Stimulated activated naive B cell treated with anti-CD40 and anti-IgM and Interleukin-4, amounts not matched to agents 10 μg/mL and 1 μg/mL and 100 μg/mL, for 72 hours (primary cell): ENCODE data around the gene ADGRL2.

Experiments
- ATAC-seq, 2 donors: fragments of 150-1000 bp; cut with Tn5 transposase; replicated peaks; 2 replicates each; pipeline ENCODE4 v1.10.0; 2021; ENCODE audit warnings: moderate library complexity in 1 of 2
- DNase-seq: peaks from one replicate; pipeline ENCODE4 v3.0.0; 2021
- H3K27ac Mint-ChIP-seq: one replicate; pipeline ENCODE4 v1.8.0; 2022; ENCODE audit warnings: mild to moderate bottlenecking, mixed read lengths
- H3K27me3 Mint-ChIP-seq, 2 donors: one replicate each; pipeline ENCODE4 v1.8.0; 2022; ENCODE audit warnings: mixed read lengths in 2 of 2
- H3K36me3 Mint-ChIP-seq, 2 donors: one replicate each; pipeline ENCODE4 v1.8.0; 2022; ENCODE audit warnings: mixed read lengths in 2 of 2, mild to moderate bottlenecking in 1 of 2
- H3K4me1 Mint-ChIP-seq, 2 donors: one replicate each; pipeline ENCODE4 v1.8.0; 2022; ENCODE audit warnings: mixed read lengths in 2 of 2, mild to moderate bottlenecking in 1 of 2
- H3K4me3 Mint-ChIP-seq, 2 donors: one replicate each; pipeline ENCODE4 v1.8.0; 2022; ENCODE audit warnings: mild to moderate bottlenecking in 2 of 2, mixed read lengths in 2 of 2, moderate library complexity in 1 of 2
- H3K9me3 Mint-ChIP-seq, 2 donors: one replicate each; pipeline ENCODE4 v1.8.0; 2022; ENCODE audit warnings: mixed read lengths in 2 of 2, mild to moderate bottlenecking in 1 of 2

ADGRL2 gene

DNA sequence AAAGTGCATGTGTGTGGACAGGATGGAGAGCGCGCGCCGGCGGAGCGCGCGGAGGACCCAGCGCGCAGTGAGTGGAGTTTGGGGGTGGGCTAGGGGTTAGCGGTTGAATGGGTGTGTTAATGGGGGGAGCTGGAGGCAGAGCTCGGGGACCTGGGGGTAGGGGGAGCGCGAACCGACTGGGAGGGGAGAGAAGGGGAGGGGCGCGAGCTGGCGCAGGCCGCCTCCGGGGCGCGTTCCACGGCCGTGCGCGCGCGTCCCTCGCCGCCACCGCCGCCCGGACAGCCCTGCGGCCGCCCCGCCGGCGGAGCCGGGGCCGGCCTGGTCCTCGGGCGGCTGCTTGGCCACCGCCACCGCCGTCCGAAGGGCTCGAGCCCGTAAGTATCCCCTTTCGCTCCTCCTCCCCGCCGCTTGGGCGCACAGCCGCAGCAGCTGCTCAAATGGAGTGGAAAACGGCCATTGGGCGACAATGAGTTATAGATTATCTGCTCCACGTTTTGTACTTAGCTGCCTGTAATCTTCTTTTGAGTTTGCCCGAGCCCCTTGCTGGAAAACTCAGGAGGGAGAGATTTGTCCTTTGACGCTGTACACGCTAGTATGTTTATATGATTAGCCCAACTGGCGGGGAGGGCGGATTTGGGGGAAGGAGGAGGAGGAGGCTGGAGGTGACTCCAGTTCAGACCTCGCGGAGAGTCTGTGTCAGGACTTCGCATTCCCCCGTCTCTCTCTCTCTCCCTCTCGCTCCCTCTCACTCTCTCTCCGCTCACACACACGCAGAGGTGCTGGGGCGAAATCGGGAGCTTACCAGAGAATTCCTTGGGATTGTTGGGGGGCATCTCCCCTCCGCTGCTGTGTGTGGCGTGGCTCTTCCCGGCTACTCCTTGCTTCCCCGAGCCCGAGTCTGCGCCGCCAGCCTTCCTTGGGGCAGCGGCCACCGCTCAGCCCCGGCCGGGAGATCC lies at the start of gene ADGRL2:
Gene ADGRL2 (plus strand): TSS at position 240 of the 956 bp plus-strand sequence. CDS start 36,051 bp downstream, outside the sequence.
- peak; percentile 41 to 65 for ATAC-seq
- H3K27ac Mint-ChIP-seq: peak within 1 kb of the TSS; percentile 56
- peaks cover 42 to 56% of the 10 kb centered on the region in 2 donors for H3K27me3 Mint-ChIP-seq
- no peaks in the 10 kb centered on the region for H3K9me3 Mint-ChIP-seq
- no peak for DNase-seq
- peak within 1 kb of the TSS; percentile 75 to 78 for H3K4me3 Mint-ChIP-seq
- H3K36me3 Mint-ChIP-seq: no peaks in the 10 kb centered on the region
- H3K4me1 Mint-ChIP-seq: peaks cover 9 to 28% of the 10 kb centered on the region in 2 donors

DNA sequence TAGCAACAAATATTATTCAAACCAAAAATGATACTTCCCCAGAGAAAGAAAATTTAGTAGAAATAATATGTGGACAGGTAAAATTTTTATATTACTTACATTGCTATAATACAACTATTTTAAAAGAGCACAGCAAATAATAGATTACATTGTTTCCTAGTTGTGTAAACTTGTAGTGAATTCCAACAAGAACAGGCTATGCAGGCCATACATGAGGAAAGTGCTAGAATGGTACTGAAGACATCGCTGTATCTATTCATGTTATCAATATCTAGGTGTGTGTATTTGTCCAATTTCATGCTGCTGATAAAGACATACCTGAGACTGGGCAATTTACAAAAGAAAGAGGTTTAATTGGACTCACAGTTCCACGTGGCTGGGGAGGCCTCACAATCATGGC lies 47.9 kb upstream of the ADGRL2 start:
- H3K27ac Mint-ChIP-seq: no peak overlapping the region
- no peak for ATAC-seq

GRCh38 chr1:81754424-81754823 lies 46.3 kb upstream of the ADGRL2 start:
- H3K9me3 Mint-ChIP-seq: peaks cover 0 to 5% of the 10 kb centered on the region in 2 donors
- DNase-seq: no peak

More for the DNA sequence above, 47.9 kb upstream of the ADGRL2 start:
- H3K27me3 Mint-ChIP-seq: no peaks in the 10 kb centered on the region
- no peak overlapping the region for H3K4me3 Mint-ChIP-seq
- no peak for DNase-seq
- no peaks in the 10 kb centered on the region for H3K36me3 Mint-ChIP-seq
- H3K9me3 Mint-ChIP-seq: peaks cover 0 to 5% of the 10 kb centered on the region in 2 donors
- no peaks in the 10 kb centered on the region for H3K4me1 Mint-ChIP-seq

GRCh38 chr1:81756872-81757271 lies 43.9 kb upstream of the ADGRL2 start:
- DNase-seq (no peak), ATAC-seq (no peak)
- Mint-ChIP-seq H3K27me3 (no peaks in the 10 kb centered on the region), H3K9me3 (peaks cover 0 to 5% of the 10 kb centered on the region in 2 donors), H3K4me3 (no peak overlapping the region), H3K36me3 (no peaks in the 10 kb centered on the region), H3K4me1 (no peaks in the 10 kb centered on the region), H3K27ac (no peak overlapping the region)

More at GRCh38 chr1:81754424-81754823, 46.3 kb upstream of the ADGRL2 start:
- Mint-ChIP-seq H3K4me1 (no peaks in the 10 kb centered on the region), H3K27ac (no peak overlapping the region), H3K4me3 (no peak overlapping the region), H3K36me3 (no peaks in the 10 kb centered on the region), H3K27me3 (no peaks in the 10 kb centered on the region)
- no peak for ATAC-seq

DNA sequence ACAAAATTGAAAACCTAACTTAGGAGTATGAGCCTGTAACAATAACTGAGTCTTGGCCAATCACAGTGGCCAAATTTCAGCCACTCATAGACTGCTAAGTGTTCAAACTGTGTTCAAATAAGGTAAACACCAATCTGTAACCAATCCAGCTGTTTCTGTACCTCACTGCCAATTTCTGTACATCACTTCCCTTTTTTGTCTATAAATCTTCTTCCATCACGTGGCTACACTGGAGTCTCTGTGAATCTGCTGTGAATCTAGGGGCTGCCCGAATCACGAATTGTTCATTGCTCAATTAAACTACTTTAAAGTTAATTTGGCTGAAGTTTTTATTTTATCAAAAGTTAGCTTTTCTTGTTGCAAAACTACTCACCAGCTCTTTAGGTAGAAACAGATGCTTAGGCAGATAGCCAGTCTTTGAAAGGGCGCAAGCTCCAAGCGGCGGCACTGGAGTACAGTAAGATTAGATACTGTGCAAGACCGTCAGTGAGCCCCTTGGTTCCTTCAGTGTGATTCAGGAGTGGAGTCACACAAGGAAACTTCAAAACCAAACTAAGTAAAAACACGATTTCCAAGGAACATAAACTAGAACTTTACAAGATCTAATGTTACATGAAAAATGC lies 43.2 kb upstream of the ADGRL2 start:
- no peaks in the 10 kb centered on the region for H3K4me1 Mint-ChIP-seq
- no peak for ATAC-seq
- H3K27ac Mint-ChIP-seq: no peak overlapping the region
- no peak overlapping the region for H3K4me3 Mint-ChIP-seq
- DNase-seq: no peak
- H3K36me3 Mint-ChIP-seq: no peaks in the 10 kb centered on the region
- H3K9me3 Mint-ChIP-seq: peaks cover 0 to 5% of the 10 kb centered on the region in 2 donors
- H3K27me3 Mint-ChIP-seq: no peaks in the 10 kb centered on the region

GRCh38 chr1:81758181-81758580 lies 42.6 kb upstream of the ADGRL2 start:
- Mint-ChIP-seq H3K27ac (no peak overlapping the region), H3K4me3 (no peak overlapping the region), H3K9me3 (peaks cover 0 to 3% of the 10 kb centered on the region in 2 donors), H3K27me3 (no peaks in the 10 kb centered on the region), H3K36me3 (no peaks in the 10 kb centered on the region), H3K4me1 (no peaks in the 10 kb centered on the region)
- ATAC-seq (no peak), DNase-seq (no peak)

GRCh38 chr1:81760477-81761097 lies 40.1 kb upstream of the ADGRL2 start:
- no peak overlapping the region for H3K4me3 Mint-ChIP-seq
- no peaks in the 10 kb centered on the region for H3K36me3 Mint-ChIP-seq
- DNase-seq: no peak
- no peak for ATAC-seq
- H3K9me3 Mint-ChIP-seq: peaks cover 0 to 1% of the 10 kb centered on the region in 2 donors
- no peaks in the 10 kb centered on the region for H3K27me3 Mint-ChIP-seq
- no peaks in the 10 kb centered on the region for H3K4me1 Mint-ChIP-seq
- no peak overlapping the region for H3K27ac Mint-ChIP-seq

- no peak for ATAC-seq
- H3K4me1 Mint-ChIP-seq: no peaks in the 10 kb centered on the region
- H3K27me3 Mint-ChIP-seq: no peaks in the 10 kb centered on the region
- no peak overlapping the region for H3K4me3 Mint-ChIP-seq
- no peaks in the 10 kb centered on the region for H3K36me3 Mint-ChIP-seq
- peaks cover 0 to 2% of the 10 kb centered on the region in 2 donors for H3K9me3 Mint-ChIP-seq
- DNase-seq: no peak
- H3K27ac Mint-ChIP-seq: no peak overlapping the region
These were observed 25.2 kb upstream of the ADGRL2 start for GRCh38 chr1:81775510-81775909.

GRCh38 chr1:81780705-81781454 lies 19.9 kb upstream of the ADGRL2 start:
- Mint-ChIP-seq H3K27ac (no peak overlapping the region), H3K9me3 (peaks cover 0 to 2% of the 10 kb centered on the region in 2 donors), H3K4me1 (no peaks in the 10 kb centered on the region), H3K36me3 (no peaks in the 10 kb centered on the region), H3K4me3 (no peak overlapping the region), H3K27me3 (no peaks in the 10 kb centered on the region)
- ATAC-seq (no peak), DNase-seq (no peak)

GRCh38 chr1:81781749-81782148 lies 19.0 kb upstream of the ADGRL2 start:
- Mint-ChIP-seq H3K27ac (no peak overlapping the region), H3K9me3 (peaks cover 0 to 2% of the 10 kb centered on the region in 2 donors), H3K27me3 (no peaks in the 10 kb centered on the region), H3K4me1 (no peaks in the 10 kb centered on the region), H3K36me3 (no peaks in the 10 kb centered on the region), H3K4me3 (no peak overlapping the region)
- ATAC-seq (no peak), DNase-seq (no peak)

- Mint-ChIP-seq H3K27ac (no peak overlapping the region), H3K36me3 (no peaks in the 10 kb centered on the region), H3K27me3 (peaks cover 1% of the 10 kb centered on the region in 2 donors), H3K9me3 (peaks cover 0 to 4% of the 10 kb centered on the region in 2 donors), H3K4me3 (no peak overlapping the region), H3K4me1 (no peaks in the 10 kb centered on the region)
- DNase-seq (no peak), ATAC-seq (no peak)
These were observed 8.6 kb upstream of the ADGRL2 start for GRCh38 chr1:81792184-81792583.

DNA sequence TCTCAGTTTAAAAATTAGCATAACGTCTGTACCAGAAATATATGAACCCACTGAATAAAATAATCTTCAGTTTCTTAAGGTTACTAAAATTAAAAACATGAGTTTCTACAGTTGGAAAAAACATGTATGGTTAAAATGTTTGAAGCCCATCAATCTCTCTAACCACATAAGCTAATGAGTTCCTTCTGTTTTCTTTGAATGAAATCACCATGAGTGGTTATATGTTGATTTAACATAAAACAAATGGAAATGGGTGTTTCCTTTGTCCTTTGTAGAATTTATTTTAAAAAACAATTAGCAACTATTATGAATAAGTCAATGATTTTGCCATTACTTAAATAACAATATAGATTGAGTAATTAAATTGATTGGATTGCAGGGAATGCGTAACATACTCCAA lies 3.0 kb upstream of the ADGRL2 start:
- H3K27me3 Mint-ChIP-seq: peaks cover 21 to 34% of the 10 kb centered on the region in 2 donors
- peaks cover 7 to 19% of the 10 kb centered on the region in 2 donors for H3K4me1 Mint-ChIP-seq
- DNase-seq: no peak
- no peaks in the 10 kb centered on the region for H3K36me3 Mint-ChIP-seq
- no peak for ATAC-seq
- no peak overlapping the region for H3K4me3 Mint-ChIP-seq
- no peaks in the 10 kb centered on the region for H3K9me3 Mint-ChIP-seq
- H3K27ac Mint-ChIP-seq: no peak overlapping the region

DNA sequence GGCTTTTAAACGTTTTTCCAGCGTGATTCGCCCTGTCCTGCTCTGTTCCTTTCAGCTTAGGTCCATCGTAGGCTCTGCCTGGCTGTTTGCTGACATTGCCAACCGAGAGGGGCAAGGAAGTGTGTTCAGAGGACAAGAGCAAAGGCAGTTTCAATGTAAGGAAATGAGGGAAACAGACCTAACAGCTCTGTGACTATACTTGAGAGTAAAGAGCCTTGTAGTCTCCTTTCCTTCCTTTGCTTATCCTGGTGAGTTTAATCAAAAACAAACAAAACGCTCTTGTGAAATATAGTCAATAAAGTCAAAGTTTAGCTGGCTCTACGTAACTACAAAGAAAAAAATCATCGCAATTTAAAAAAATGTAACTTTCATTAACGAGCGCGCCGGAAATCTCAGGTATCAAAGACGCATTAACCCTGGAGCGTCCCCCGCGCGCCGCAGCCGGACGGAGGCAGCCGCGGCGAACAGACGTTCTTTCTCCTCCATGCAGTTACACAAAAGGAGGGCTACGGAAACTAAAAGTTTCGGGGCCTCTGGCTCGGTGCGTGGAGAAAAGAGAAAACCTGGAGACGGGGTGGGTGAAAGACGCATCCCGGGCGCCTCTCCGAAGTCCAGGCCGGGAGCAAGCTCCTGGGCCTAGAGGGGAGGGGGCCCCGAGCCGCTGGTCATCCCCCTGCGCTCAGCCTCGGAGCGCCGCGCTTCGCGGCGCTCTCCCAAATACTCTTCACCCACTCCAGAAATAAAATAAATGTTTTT lies 617 bp upstream of the ADGRL2 start:
- Mint-ChIP-seq H3K9me3 (no peaks in the 10 kb centered on the region), H3K27me3 (peaks cover 38 to 51% of the 10 kb centered on the region in 2 donors), H3K27ac (peak overlapping the region; percentile 56), H3K4me3 (peak overlapping the region; percentile 48 to 69), H3K4me1 (peaks cover 9 to 28% of the 10 kb centered on the region in 2 donors), H3K36me3 (no peaks in the 10 kb centered on the region)
- no peak for DNase-seq
- no peak for ATAC-seq
